ENCODE data around the gene CCR6. TPM values are rescaled to one million over a fixed set of nuclear protein-coding genes. Genes with fewer than 3 reads are reported as not detected.

The CCR6 gene
- total RNA-seq, 1 experiment from 2014 or later = not detected

- Histone ChIP-seq H3K79me2 (ENCODE audit: insufficient read depth, low read length) (no peaks in the 10 kb centered on the region), H3T11ph (ENCODE audit: low read length) (no peak overlapping the region), H4K20me1 (ENCODE audit: control insufficient read depth, insufficient read depth, insufficient read length) (no peaks in the 10 kb centered on the region), H3K56ac (ENCODE audit: insufficient read length, low read depth, low read length) (no peak overlapping the region), H3K79me1 (ENCODE audit: insufficient read depth, low read depth, low read length, poor library complexity, severe bottlenecking) (no peaks in the 10 kb centered on the region), H3K27ac (ENCODE audit: insufficient read length, low read depth, low read length) (no peak overlapping the region), H4K91ac (ENCODE audit: insufficient read length, low read depth, low read length) (no peak overlapping the region), H3K9me3 (ENCODE audit: control insufficient read depth, low read depth, low read length) (no peaks in the 10 kb centered on the region), H4K5ac (ENCODE audit: insufficient read length, low read depth, low read length) (no peak overlapping the region), H2BK20ac (ENCODE audit: low read depth, low read length, poor library complexity, severe bottlenecking) (no peak overlapping the region), H2BK15ac (ENCODE audit: low read depth, low read length) (no peak overlapping the region), H3K23me2 (ENCODE audit: insufficient read length, low read depth, low read length, poor library complexity, severe bottlenecking) (no peaks in the 10 kb centered on the region), H3K4me1 (ENCODE audit: insufficient read depth, low read length) (peaks cover 4% of the 10 kb centered on the region), H3K14ac (ENCODE audit: insufficient read depth, low read length) (no peak overlapping the region), H2AK5ac (ENCODE audit: insufficient read length, low read length) (no peak overlapping the region), H2BK5ac (ENCODE audit: insufficient read length, low read length) (no peak overlapping the region), H3K23ac (ENCODE audit: insufficient read length, low read depth, low read length) (no peak overlapping the region), H2BK120ac (ENCODE audit: low read depth, low read length, poor library complexity, severe bottlenecking) (no peak overlapping the region), H3K4me2 (ENCODE audit: insufficient read depth, insufficient read length, low read length) (no peak overlapping the region), H4K8ac (replicated peaks; ENCODE audit: insufficient read length, low read depth, low read length) (no peak overlapping the region), H3K18ac (ENCODE audit: insufficient read length, low read depth, low read length) (no peak overlapping the region), H3K4ac (ENCODE audit: low read depth, low read length) (no peak overlapping the region), H3K9ac (ENCODE audit: extremely low read depth, insufficient read length, low read length) (no peak overlapping the region), H2AFZ (ENCODE audit: low read length) (no peak overlapping the region), H2BK12ac (ENCODE audit: insufficient read length, low read depth, low read length) (no peak overlapping the region), H3K27me3 (ENCODE audit: insufficient read depth, low read length) (no peaks in the 10 kb centered on the region; the same call in 1 of the 2 replicates)
- peaks cover 13% of the 10 kb centered on the region in 2 experiments for H3K9me3 Mint-ChIP-seq
- no peak overlapping the region for H3K4me3 Mint-ChIP-seq
- no CpG with 5 or more reads among the region's 12 CpGs for WGBS (ENCODE audit: extremely low coverage, insufficient read length, low lambda C conversion rate)
- no peak for TF ChIP-seq CTCF (conservative IDR thresholded peaks at IDR 0.05)
- no peak for DNase-seq
- peaks cover 43 to 54% of the 10 kb centered on the region in 2 experiments for H3K4me1 Mint-ChIP-seq
- peaks cover 5 to 23% (median 9%) of the 10 kb centered on the region in 3 experiments; a peak in 5 of 7 replicates for H3K36me3 Mint-ChIP-seq (ENCODE audit: insufficient read depth in 1 of 3, low read depth in 3 of 3)
- peaks cover 29% of the 10 kb centered on the region for H3K27me3 Mint-ChIP-seq (ENCODE audit: low read depth)
- H3K27ac Mint-ChIP-seq = no peak overlapping the region
These were observed 22.6 kb downstream of the CCR6 start for GRCh38 chr6:167145461-167145860.
